ENCODE measurements around the gene WDFY2. TPM values are rescaled to one million over a fixed set of nuclear protein-coding genes. Genes with fewer than 3 reads are reported as not detected.
"Not testable (repeated sequence)": the region's sequence is repeated elsewhere in the genome, so short reads cannot be mapped to it uniquely, and the experiment has no call there.

Gene WDFY2
- total RNA-seq, 2 donors from 2014 or later: 2.7 to 3.3 TPM

DNA sequence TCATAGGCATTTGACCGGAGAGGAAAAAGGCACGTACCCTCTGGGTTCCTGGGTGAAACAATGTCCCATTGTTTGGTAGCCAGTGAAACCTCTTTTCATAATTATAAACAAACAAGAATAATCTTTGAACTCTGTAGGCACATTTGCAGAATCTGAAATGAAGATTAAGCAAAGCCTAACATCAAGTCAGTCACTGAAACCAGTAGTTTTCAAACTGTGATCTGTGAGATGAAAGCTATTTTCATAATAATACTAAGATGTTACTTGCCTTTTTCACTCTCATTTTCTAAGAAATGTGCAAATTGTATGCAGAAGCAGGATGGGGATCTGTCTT lies 105.4 kb downstream of the WDFY2 start:
- H3K4me1 ChIP-seq: no peaks in the 10 kb centered on the region
- TF ChIP-seq, protein P1, sequence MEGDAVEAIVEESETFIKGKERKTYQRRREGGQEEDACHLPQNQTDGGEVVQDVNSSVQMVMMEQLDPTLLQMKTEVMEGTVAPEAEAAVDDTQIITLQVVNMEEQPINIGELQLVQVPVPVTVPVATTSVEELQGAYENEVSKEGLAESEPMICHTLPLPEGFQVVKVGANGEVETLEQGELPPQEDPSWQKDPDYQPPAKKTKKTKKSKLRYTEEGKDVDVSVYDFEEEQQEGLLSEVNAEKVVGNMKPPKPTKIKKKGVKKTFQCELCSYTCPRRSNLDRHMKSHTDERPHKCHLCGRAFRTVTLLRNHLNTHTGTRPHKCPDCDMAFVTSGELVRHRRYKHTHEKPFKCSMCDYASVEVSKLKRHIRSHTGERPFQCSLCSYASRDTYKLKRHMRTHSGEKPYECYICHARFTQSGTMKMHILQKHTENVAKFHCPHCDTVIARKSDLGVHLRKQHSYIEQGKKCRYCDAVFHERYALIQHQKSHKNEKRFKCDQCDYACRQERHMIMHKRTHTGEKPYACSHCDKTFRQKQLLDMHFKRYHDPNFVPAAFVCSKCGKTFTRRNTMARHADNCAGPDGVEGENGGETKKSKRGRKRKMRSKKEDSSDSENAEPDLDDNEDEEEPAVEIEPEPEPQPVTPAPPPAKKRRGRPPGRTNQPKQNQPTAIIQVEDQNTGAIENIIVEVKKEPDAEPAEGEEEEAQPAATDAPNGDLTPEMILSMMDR (IDR thresholded peaks at IDR 0.05): no peak
- no peaks in the 10 kb centered on the region for H3K27me3 ChIP-seq
- intact Hi-C loops (cut with DNase I): no loop called here
- H3K9ac ChIP-seq (ENCODE audit: low read depth in 2 of 2, low read length in 2 of 2): no peak overlapping the region
- no peaks in the 10 kb centered on the region for H3K9me3 ChIP-seq
- no peak overlapping the region for H3K4me3 ChIP-seq
- no peaks in the 10 kb centered on the region for H3K36me3 ChIP-seq
- H3K27ac ChIP-seq: no peak overlapping the region
- no peak for DNase-seq

DNA sequence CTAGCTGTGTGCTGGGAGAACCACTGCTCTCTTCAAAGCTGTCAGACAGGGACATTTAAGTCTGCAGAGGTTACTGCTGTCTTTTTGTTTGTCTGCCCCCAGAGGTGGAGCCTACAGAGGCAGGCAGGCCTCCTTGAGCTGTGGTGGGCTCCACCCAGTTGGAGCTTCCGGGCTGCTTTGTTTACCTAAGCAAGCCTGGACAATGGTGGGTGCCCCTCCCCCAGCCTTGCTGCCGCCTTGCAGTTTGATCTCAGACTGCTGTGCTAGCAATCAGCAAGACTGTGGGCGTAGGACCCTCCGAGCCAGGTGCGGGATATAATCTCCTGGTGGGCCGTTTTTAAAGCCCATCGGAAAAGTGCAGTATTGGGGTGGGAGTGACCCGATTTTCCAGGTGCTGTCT lies 111.4 kb downstream of the WDFY2 start:
- H3K36me3 ChIP-seq; intact Hi-C loops (cut with DNase I); H3K4me3 ChIP-seq; H3K9me3 ChIP-seq; DNase-seq; H3K9ac ChIP-seq (ENCODE audit: low read depth in 2 of 2, low read length in 2 of 2); H3K27ac ChIP-seq; H3K4me1 ChIP-seq; H3K27me3 ChIP-seq: not testable (repeated sequence)

DNA sequence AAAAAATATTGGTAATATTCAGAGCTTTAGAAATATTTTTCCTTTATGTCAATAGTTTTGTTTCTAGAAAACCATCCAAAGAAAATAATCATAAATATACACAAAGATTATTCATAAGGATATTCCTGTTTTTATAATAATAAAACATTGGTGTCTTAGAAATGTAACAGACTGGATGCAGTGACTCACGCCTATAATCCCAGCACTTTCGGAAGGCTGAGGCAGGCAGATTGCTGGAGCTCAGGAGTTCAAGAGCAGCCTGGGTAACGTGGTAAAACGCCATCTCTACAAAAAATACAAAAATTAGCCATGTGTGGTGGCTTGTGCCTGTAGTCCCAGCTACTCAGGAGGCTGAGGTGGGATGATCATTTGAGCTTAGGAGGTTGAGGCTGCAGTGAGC lies 112.9 kb downstream of the WDFY2 start:
- DNase-seq: no peak
- Histone ChIP-seq H3K27ac (no peak overlapping the region), H3K9ac (ENCODE audit: low read depth in 2 of 2, low read length in 2 of 2) (no peak overlapping the region), H3K4me1 (no peaks in the 10 kb centered on the region), H3K9me3 (no peaks in the 10 kb centered on the region), H3K4me3 (no peak overlapping the region), H3K27me3 (no peaks in the 10 kb centered on the region), H3K36me3 (no peaks in the 10 kb centered on the region)
- TF ChIP-seq, protein P1 (IDR thresholded peaks at IDR 0.05): no peak
- intact Hi-C loops (cut with DNase I): no loop called here

DNA sequence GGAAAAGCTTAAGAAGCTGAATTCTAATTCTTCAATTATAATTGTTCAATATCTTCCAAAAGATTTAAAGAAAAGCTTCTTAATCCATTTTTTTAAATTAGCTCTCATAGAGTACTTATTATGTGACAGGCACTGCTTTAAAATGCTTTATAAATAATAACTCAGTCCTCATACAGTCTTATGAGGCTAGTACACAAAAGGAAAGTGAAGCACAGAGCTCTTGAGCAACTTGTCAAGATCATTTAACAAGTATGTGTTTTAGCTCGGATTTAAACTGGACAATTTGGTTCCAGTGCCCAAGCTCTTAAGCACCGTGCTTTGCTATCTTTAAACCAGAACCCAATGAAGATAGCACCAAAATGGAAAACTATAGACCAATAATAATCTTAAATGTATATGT lies 113.6 kb downstream of the WDFY2 start:
- TF ChIP-seq, protein P1 (IDR thresholded peaks at IDR 0.05): no peak
- H3K9ac ChIP-seq (ENCODE audit: low read depth in 2 of 2, low read length in 2 of 2): no peak overlapping the region
- H3K9me3 ChIP-seq: no peaks in the 10 kb centered on the region
- H3K27ac ChIP-seq: no peak overlapping the region
- no peaks in the 10 kb centered on the region for H3K36me3 ChIP-seq
- H3K4me1 ChIP-seq: no peaks in the 10 kb centered on the region
- H3K4me3 ChIP-seq: no peak overlapping the region
- intact Hi-C loops (cut with DNase I): no loop called here
- H3K27me3 ChIP-seq: no peaks in the 10 kb centered on the region
- DNase-seq: no peak

DNA sequence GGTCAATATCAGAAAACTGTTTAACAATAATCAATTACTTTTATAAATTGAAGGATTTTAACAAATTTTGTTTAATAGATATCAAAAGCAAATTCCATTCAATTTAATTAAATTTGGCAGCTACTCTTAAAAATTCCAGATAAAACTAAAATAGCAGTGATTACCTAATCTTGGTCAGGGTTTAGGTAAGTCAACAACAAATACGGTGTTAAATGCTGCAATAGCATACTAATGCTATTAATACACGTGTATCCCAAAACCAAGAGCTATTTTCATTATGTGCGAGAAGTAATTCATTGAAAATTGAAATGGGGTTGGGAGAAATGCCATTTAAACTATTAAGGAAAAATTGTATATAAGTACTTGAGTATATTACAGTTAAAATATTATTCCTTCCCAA lies 114.1 kb downstream of the WDFY2 start:
- Histone ChIP-seq H3K9ac (ENCODE audit: low read depth in 2 of 2, low read length in 2 of 2) (no peak overlapping the region), H3K27me3 (no peaks in the 10 kb centered on the region), H3K27ac (no peak overlapping the region), H3K9me3 (no peaks in the 10 kb centered on the region), H3K4me3 (no peak overlapping the region), H3K36me3 (no peaks in the 10 kb centered on the region), H3K4me1 (no peaks in the 10 kb centered on the region)
- no peak for DNase-seq
- intact Hi-C loops (cut with DNase I): no loop called here
- TF ChIP-seq, protein P1 (IDR thresholded peaks at IDR 0.05): no peak

DNA sequence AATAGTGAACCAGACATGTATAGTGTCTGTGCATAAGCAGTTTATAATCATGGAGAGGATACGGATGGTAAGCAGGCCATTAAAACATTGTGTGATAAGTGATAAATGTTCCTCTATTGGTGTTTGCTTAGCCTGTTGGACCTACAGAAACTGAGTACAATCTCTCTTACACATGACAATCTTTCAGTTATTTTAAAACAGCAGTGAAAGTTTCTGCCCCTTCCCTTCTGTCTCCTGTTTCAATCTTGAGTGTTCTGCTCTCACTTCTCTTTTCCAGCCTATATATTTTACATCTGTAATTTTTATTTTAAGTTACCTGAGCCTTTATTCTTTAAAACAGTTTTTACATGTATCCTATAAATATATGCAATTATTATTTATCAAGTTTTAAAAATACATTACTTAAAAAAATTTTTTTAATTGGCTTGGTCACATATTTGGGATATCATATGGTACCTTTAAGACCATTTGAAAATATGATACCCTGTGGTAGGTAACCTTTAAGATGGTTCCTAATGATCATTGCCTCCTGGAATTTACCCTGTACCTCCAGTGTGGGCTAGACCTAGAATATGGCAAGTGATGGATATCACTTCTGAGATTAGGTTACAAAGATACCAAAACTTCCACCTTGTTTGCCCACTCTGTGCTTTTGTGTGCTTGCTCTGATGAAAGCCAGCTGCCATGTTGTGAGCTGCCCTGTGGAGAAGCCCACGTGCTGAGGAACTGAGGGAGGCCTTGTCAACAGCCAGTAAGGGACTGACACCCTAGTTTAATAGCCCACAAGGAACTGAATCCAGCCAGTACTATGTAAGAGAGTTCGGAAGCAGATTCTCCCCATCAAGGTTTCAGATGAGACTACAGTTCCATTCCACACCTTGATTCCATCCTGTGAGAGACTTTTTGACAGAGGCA lies 120.4 kb downstream of the WDFY2 start:
- no peak overlapping the region for H3K27ac ChIP-seq

More for the DNA sequence above, 120.4 kb downstream of the WDFY2 start:
- no peaks in the 10 kb centered on the region for H3K9me3 ChIP-seq
- TF ChIP-seq, protein P1 (IDR thresholded peaks at IDR 0.05): no peak
- no peak for DNase-seq
- H3K4me3 ChIP-seq: no peak overlapping the region
- intact Hi-C loops (cut with DNase I): no loop called here
- no peak overlapping the region for H3K9ac ChIP-seq (ENCODE audit: low read depth in 2 of 2, low read length in 2 of 2)
- no peaks in the 10 kb centered on the region for H3K36me3 ChIP-seq
- H3K4me1 ChIP-seq: no peaks in the 10 kb centered on the region
- no peaks in the 10 kb centered on the region for H3K27me3 ChIP-seq
